GM18502 (cell line): Measurements from ENCODE around the gene RAX2.
"Not testable (repeated sequence)": the region's sequence is repeated elsewhere in the genome, so short reads cannot be mapped to it uniquely, and the experiment has no call there.

ENCODE experiments used
- ATAC-seq: cut with Tn5 transposase; IDR thresholded peaks from one replicate; pipeline ENCODE4 v1.9.1; 2021; ENCODE audit warnings: mild to moderate bottlenecking; ENCODE audit not compliant: unreplicated experiment, poor library complexity

RAX2 gene

GRCh38 chr19:3778899-3779723 lies 7.1 kb upstream of the RAX2 start:
- no peak for ATAC-seq

DNA sequence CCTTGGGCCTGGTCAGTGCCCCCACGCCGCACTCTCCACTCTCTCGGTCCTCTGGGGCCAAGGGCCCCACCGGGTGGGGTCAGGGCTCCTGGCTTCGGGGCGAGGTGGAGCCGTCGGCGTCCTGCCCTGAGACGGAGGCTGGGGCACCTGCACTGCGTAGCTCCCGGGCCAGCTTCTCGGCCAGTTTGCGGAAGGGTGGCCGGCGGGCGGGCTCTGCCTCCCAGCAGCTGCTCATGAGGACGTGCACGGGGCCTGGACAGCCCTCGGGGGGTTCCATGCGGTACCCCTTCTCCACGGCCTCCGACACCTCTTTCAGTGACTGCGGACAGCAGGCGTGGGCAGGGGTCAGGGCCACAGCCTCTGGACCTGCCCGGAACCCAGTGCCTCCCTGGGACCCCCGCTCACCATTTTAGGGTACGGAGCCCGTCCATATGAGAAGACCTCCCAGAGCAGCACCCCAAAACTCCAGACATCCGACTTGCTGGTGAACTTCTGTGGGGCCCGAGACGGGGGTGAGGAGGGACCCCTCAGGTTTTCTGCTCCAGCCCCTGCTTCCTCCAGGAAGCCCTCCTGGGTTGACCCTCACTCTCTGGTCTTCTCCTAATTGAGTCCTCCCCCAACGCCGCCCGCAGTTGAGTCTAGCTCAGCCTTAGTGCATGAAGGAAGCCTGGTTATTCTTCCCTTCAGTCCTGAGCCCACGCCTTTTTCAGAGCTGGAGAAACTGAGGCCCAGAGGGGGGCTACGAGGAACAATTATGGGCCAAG lies 6.3 kb upstream of the RAX2 start:
- ATAC-seq, result no peak

- ATAC-seq, result no peak
Observed at GRCh38 chr19:3776479-3777040, 4.5 kb upstream of the RAX2 start.

DNA sequence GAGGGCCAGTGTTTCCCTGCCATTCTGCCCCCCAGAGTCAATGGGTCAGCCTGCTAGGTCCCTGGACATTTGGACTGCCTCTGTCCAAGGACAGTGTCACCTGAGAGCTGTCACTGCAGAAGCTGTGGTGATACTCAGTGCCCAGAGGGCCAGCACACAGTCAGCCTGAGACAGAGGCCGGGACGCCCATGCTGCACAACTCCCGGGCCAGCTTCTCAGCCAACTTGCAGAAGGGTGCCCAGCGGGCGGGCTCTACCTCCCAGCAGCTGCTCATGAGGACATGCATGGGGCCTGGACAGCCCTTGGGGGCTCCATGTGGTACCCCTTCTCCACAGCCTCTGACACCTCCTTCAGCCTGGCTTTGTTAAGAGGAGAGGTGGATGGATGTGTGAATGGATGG lies 3.8 kb upstream of the RAX2 start:
- ATAC-seq, result no peak

GRCh38 chr19:3775374-3775711 lies 3.3 kb upstream of the RAX2 start:
- no peak for ATAC-seq

- ATAC-seq, result no peak
Observed at GRCh38 chr19:3774621-3775373, 2.8 kb upstream of the RAX2 start.

DNA sequence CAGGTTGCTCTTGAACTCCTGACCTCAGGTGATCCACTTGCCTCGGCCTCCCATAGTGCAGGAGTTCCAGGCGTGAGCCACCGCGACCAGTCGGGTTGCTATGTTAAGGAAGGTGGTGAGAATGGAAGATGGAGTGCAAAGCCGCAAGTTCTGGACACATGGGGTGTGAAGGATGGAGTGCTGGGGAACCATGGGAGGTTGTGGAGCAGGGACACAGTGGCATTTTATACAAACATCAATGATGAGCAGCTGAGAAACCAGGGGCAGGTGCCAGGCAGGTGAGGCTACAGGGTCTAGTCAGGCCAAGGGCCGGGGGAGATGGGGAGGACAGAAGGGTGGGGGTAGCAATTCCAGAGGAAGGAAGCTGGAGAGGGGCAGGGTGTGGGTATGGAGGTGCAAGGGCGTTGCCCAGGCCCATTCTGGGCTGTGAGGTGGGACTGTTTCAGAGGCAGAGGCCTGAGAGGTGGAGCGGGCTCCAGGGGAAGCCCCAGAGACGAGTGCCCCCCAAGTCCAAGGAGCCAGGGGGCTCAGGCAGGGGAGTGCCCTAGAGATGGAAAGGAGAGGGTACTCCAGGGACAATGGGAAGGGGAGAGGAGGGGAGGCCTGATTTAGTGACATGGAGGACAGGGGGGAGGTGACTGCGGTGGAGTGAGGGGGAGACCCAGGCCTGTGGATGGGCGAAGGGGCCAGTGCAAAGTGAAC lies 1.9 kb upstream of the RAX2 start:
- no peak for ATAC-seq

DNA sequence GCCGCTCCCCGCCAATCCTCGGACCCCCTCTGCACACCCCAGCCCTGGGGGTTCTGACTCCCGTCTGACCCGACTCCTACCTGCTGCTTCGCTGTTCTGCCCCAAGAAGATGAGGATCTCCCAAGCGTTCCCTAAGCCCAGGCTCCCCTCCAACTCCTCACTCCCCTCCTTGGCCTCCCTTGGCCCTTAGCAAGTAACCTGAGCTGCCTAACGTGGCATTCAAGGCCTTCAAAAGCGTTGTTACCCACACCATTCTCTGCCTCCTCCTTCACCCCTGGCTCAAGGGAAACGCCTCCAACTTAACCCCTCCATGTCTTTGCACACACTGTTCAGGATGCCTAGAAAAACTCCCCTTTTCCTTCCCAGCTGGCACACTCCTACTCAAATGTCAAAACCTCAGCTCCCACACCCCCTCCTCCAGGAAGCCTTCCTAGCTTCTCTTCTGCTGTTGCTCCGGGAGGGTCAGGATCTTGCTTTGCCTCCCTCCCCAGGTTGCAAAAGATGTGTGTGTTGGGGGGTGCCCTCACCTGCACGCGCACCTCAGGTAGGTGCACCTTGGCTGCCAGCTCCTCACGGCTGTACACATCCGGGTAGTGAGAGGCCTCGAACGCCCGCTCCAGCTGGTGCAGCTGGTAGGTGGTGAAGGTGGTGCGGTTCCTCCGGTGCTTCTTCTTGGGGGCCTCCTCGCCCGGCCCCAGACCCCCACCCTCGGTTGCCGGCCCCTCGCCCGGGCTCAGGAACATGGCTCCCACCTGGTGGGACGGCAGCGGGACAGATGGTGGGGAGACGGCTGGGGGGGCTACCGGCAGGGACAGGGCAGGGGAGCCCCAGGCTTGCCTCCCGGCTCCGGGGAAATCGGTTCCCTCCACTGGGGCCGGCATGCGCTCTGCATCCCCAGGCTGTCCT lies 775 bp downstream of the RAX2 start:
- no peak for ATAC-seq

DNA sequence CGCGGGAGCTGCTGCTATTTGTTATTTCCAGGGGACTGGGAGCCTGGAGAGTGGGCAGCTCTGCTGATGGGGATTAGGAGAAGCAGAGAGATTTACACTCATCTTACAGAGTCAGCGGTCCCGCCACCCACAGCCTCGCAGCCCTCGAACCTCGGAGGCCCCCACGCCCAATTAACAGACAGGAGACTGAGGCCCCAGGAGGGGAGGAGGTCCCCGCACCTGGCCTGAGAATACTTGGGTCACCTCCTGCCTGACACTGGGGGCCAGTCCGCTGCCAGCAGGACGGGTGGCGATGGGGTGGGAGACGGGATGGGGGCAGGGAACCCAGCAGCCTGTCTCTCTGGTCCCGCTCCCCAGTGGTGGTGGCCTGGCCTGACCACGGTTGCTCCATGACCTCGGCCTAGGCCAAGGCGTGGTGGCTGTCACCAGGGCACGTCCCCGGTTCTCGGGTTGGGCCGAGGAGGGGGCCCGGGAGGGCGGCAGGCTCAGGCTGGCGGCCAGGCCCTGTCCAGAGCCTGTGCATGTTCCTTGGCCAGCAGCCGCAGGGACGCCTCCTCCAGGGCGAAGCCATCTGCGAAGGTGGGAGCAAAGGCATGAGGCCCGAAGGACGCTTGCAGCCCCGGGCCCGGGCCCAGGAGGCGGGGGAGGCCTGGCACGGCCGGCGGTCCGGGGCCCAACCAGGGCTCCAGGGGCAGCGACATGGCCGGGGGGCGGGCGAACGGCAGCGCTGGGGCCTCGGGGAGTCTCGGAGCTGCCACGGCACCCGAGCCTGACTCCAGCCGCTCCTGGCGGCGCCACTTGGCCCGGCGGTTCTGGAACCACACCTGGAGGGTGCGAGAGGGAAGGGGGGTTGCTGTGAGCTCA lies 1.7 kb downstream of the RAX2 start:
- no peak for ATAC-seq

DNA sequence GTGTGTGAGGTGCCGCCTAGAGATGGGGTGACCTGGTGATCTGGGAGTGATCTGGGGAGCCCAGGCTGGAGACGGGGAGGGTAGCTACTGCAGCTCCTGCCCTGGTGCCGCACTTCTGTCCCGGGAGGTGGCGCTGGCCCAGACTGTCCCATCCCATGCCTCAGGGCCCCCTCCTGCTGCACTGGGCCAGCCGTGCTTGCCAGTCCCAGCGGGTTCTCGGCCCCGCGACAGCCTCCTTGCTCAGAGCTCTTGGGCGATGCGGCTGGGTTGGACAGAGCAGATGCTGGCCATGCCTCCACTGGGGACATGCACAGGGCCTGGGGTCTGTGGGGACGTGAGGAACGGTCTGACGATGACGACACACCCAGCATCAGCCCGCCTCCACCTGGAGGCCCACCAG lies 2.5 kb downstream of the RAX2 start:
- ATAC-seq, result no peak

DNA sequence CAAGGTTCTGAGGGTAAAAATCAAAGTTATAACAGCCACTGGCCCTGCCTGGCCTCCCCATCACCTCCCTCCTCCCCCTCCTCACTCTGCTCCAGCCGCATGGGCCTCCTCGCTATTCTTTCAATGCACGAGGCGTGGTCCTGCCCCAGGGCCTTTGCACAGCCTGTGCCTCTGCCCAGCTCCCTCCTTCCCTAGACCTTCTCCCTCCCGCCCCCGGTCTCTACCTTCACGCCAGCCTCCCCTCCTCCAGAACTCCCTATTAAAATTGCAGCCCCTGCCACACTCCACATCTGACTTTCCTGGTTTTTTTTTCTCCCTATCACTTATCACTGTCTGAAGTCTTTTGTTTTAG lies 3.3 kb downstream of the RAX2 start:
- no peak for ATAC-seq

- no peak for ATAC-seq
Observed at GRCh38 chr19:3768015-3768747, 3.8 kb downstream of the RAX2 start.

DNA sequence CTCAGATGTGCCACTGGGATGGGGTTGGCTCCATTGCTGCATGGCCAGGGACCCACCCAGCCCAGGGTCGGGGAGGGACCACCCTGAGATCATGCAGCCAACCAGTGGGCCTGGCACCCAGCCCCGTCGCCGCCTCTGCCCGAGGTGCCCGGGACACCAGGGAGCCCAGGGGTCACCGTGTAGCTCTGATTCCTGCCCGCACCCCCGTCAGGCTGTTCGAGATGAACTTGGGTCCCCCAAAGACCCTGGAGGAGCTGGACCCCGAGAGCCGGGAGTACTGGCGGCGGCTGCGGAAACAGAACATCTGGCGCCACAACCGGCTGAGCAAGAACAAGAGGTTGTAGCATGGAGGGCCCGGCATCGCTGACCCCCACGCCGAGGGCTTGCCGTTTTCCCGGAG lies 5.0 kb downstream of the RAX2 start:
- no peak for ATAC-seq

DNA sequence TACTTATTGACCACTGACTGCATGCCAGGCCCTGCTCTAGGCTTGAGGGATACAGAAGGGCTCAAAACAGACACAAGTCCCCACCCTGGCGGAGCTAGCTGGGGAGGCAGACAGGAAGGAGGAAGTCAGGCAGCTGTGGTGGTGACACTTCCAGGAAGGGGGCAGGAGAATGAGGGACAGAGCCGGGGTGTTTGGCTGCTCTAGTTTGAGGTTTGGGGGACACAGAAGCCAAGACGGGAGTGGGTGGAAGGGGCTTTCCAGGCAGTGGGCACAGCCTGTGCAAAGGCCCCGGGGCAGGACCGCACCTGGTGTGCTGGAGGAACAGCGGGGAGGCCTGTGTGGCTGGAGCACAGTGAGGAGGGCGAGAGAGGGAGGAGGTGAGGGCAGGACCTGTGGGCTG lies 5.5 kb downstream of the RAX2 start:
- no peak for ATAC-seq

- not testable (repeated sequence) for ATAC-seq
Observed at GRCh38 chr19:3765757-3766156, 6.3 kb downstream of the RAX2 start.

GRCh38 chr19:3765121-3765520 lies 6.9 kb downstream of the RAX2 start:
- ATAC-seq, result no peak

- ATAC-seq, result peak; percentile 75
Observed at GRCh38 chr19:3762501-3763459, 9.2 kb downstream of the RAX2 start, which contains the start of gene MRPL54. Gene MRPL54, plus strand, starts transcription at chr19:3762682. Its CDS starts 19 bp downstream, at chr19:3762701.
